A549 treated with ZK216348 at 1 μM for 4 hours (cell line): ENCODE results near the gene FKBP6. TPM values are rescaled to one million over a fixed set of nuclear protein-coding genes. Genes with fewer than 3 reads are reported as not detected.

Source experiments
- total RNA-seq: library from RNA; stranded (reverse); fragments of 200-300 nt; extraction: Qiagen RNA extraction; gene quantifications from 5 replicates; pipeline ENCODE4 v1.2.3, GENCODE V29; 2022; ENCODE audit warnings: low read depth

FKBP6 gene, protein sequence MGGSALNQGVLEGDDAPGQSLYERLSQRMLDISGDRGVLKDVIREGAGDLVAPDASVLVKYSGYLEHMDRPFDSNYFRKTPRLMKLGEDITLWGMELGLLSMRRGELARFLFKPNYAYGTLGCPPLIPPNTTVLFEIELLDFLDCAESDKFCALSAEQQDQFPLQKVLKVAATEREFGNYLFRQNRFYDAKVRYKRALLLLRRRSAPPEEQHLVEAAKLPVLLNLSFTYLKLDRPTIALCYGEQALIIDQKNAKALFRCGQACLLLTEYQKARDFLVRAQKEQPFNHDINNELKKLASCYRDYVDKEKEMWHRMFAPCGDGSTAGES
- total RNA-seq, result not detected in 5 replicates

DNA sequence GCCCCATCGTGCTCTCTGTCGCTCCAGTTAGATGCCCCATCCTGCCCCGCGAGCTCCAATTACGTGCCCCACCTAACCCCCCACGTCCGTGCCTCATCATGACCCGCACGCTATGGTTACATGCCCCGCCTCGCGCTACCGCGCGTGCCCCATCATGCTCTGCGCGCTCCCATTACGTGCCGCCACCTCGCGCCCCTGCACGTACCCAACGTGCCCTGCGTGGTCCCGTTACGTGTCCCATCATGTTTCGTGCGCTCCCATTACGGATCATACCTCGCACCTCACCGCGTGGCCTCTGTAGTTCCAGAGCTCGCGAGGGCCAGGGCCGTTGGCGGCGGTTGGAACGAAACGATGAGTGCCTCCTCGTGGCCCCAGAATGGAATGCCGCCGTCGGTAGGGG lies at the start of gene FKBP6, which contains the start of gene TRIM50:
Gene FKBP6 (plus strand): TSS at position 240 of the 400 bp plus-strand sequence. CDS start 268 bp downstream, outside the sequence.
Gene TRIM50 (minus strand): TSS at position 161 of the 400 bp plus-strand sequence. CDS start 3,295 bp downstream, outside the sequence.

DNA sequence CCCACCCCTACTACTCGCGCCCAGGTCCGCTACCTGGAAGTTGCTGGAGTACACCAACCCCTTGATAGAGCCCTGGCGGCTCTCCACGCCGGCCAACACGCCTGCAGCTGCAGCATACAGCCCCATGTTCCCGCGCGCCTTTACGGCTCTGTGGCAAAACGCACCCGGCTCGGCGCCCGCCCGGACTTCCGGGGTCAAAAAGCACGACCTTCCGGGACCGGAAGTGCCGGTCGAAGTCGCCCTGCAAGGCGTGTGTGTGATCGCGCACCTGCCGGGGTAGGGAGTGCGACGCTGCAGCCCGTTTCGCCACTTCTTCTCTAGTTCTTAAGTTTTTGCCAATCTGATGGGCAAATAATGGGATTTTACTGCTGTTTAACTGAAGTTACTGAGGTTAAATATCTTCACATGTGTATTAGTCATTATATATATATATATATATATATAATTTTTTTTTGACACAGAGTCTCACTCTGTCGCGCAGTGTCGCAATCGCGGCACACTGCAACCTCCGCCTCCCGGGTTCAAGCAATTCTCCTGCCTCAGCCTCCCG lies 19.2 kb upstream of the FKBP6 start, which contains the start of gene NSUN5:
Gene NSUN5 (minus strand): TSS at position 162 of the 550 bp plus-strand sequence. CDS start 36 bp downstream, at position 126.

Other genes starting within 250 kb of the FKBP6 start
- not detected in 5 replicates for gene SPDYE9, start 242.1 kb upstream of the FKBP6 start, total RNA-seq
- gene NSUN5, start 19.3 kb upstream of the FKBP6 start, total RNA-seq, result 43.3 to 66.7 TPM (median 59.9 TPM) in 5 replicates
- not detected in 5 replicates for gene TRIM50, start 79 bp upstream of the FKBP6 start, total RNA-seq
- gene FZD9, start 105.6 kb downstream of the FKBP6 start, total RNA-seq, result 0.67 to 2.5 TPM (median 2.1 TPM) in 5 replicates
- 53.5 to 68.3 TPM (median 62.9 TPM) in 5 replicates for gene BAZ1B, start 194.1 kb downstream of the FKBP6 start, total RNA-seq
- 56.9 to 78.1 TPM (median 68.8 TPM) in 5 replicates for gene BCL7B, start 229.5 kb downstream of the FKBP6 start, total RNA-seq